Bronchial epithelial cell (primary cell): ENCODE results near the gene HTR2A. TPM values are rescaled to one million over a fixed set of nuclear protein-coding genes. Genes with fewer than 3 reads are reported as not detected.

Experiments used
- DNase-seq: peaks from one replicate; pipeline ENCODE4 v3.0.0-alpha.2; 2010; ENCODE audit warnings: low read depth
- FAIRE-seq: peaks from 2 replicates; lab custom pipeline; 2011; peaks lifted over from hg19 to GRCh38; lab: Jason Lieb, UNC
- H3K27me3 ChIP-seq: 2 replicates; pipeline ENCODE4 v1.5.1; 2011; ENCODE audit warnings: low read length; ENCODE audit not compliant: control insufficient read depth, insufficient read depth
- H3K36me3 ChIP-seq: 2 replicates; pipeline ENCODE4 v1.5.1; 2011; ENCODE audit warnings: low read length; ENCODE audit not compliant: control insufficient read depth, insufficient read depth
- H3K4me3 ChIP-seq: 2 replicates; pipeline ENCODE4 v1.5.1; 2011; ENCODE audit warnings: mild to moderate bottlenecking, low read depth, low read length, control low read depth
- CTCF ChIP-seq: IDR thresholded peaks from 2 replicates; pipeline ENCODE4 v1.5.1; 2011; ENCODE audit warnings: mild to moderate bottlenecking, moderate library complexity, low read length, control low read depth, inconsistent platforms; ENCODE audit not compliant: insufficient read depth, severe bottlenecking
- total RNA-seq: library from RNA; depleted of rRNA; stranded (reverse); fragments of >200 nt; gene quantifications from 2 replicates; pipeline ENCODE4 v1.2.1, GENCODE V29; 2014

The HTR2A gene
- total RNA-seq, 1 donor from 2014 or later: not detected

GRCh38 chr13:46881621-46882020 lies 15.2 kb downstream of the HTR2A start:
- FAIRE-seq (no peak), DNase-seq (no peak)
- Histone ChIP-seq H3K36me3 (no peaks in the 10 kb centered on the region), H3K27me3 (no peaks in the 10 kb centered on the region), H3K4me3 (no peak overlapping the region)
- TF ChIP-seq CTCF: no peak

GRCh38 chr13:46874006-46874405 lies 22.8 kb downstream of the HTR2A start:
- DNase-seq (no peak), FAIRE-seq (no peak)
- no peak overlapping the region for H3K4me3 ChIP-seq
- no peak for TF ChIP-seq CTCF
- H3K36me3 ChIP-seq: no peaks in the 10 kb centered on the region
- peaks cover 1% of the 10 kb centered on the region for H3K27me3 ChIP-seq

GRCh38 chr13:46871557-46871956 lies 25.3 kb downstream of the HTR2A start:
- Histone ChIP-seq H3K27me3 (peaks cover 1% of the 10 kb centered on the region), H3K4me3 (no peak overlapping the region), H3K36me3 (no peaks in the 10 kb centered on the region)
- TF ChIP-seq CTCF: no peak
- FAIRE-seq (no peak), DNase-seq (no peak)

- Histone ChIP-seq H3K36me3 (no peaks in the 10 kb centered on the region), H3K27me3 (no peaks in the 10 kb centered on the region), H3K4me3 (no peak overlapping the region)
- no peak for TF ChIP-seq CTCF
- DNase-seq (no peak), FAIRE-seq (no peak)
Observed at GRCh38 chr13:46868091-46868490, 28.8 kb downstream of the HTR2A start.

GRCh38 chr13:46866150-46866549 lies 30.7 kb downstream of the HTR2A start:
- Histone ChIP-seq H3K27me3 (no peaks in the 10 kb centered on the region), H3K36me3 (no peaks in the 10 kb centered on the region), H3K4me3 (no peak overlapping the region)
- DNase-seq (peak; percentile 74), FAIRE-seq (no peak)
- no peak for TF ChIP-seq CTCF

GRCh38 chr13:46864941-46865340 lies 31.9 kb downstream of the HTR2A start:
- no peak for TF ChIP-seq CTCF
- peak; percentile 44 for DNase-seq
- FAIRE-seq: no peak

More at GRCh38 chr13:46864941-46865340, 31.9 kb downstream of the HTR2A start:
- Histone ChIP-seq H3K4me3 (no peak overlapping the region), H3K36me3 (no peaks in the 10 kb centered on the region), H3K27me3 (no peaks in the 10 kb centered on the region)
